ENCODE results near the gene UGT1A7.

DNA sequence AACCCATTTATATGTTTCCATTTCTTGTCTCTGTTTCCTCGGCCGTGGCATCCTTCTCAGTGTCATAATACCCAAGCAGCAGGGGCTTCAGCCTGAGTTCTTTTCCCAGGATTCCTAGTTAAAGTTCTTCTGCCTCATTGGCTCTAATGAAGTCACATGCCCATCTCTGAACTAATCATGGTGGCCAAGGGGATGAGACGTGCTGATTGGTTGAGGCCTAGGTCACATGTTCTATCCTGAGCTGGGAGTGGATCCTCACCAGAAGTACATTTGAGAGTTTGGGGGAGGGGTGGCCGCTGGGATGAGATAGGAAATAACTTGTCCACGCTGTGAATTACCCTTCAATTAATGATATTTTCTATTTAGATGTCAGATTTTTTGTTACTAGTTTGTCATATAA lies 27.2 kb downstream of the UGT1A7 start:
- TF ChIP-seq DNMT1 (IDR thresholded peaks at IDR 0.05) (no peak), STAT5B (CRISPR knock-in tag; IDR thresholded peaks at IDR 0.05) (no peak)
